HCT116 (cell line): ENCODE data around the gene ZCCHC24. TPM values are rescaled to one million over a fixed set of nuclear protein-coding genes. Genes with fewer than 3 reads are reported as not detected.

ENCODE experiments used
- ATAC-seq: fragments of 200-7000 bp; cut with Tn5 transposase; 2 replicates; pipeline ENCODE4 v1.9.1; 2020; ENCODE audit warnings: mild to moderate bottlenecking, moderate library complexity
- BruUV-seq: library from RNA; stranded (reverse); fragments of 400-500 nt; replicated peaks from 2 replicates; lab custom pipeline; 2021; lab: Mats Ljungman, UMichigan
- CTCF ChIA-PET: fragments of 300-600 bp; sonication (Branson Sonifier 250); formaldehyde crosslinking; loops from one replicate; lab custom pipeline; 2021; ENCODE audit warnings: antibody characterized with exemption; lab: Charles Lee
- POLR2A ChIA-PET: fragments of 300-600, 350-600 bp; sonication (Branson Sonifier 250); formaldehyde crosslinking; loops from one replicate; lab custom pipeline; 2021; ENCODE audit warnings: antibody characterized with exemption; lab: Charles Lee
- RAD21 ChIA-PET, 2 experiments: fragments of 300-600 bp; sonication (Branson Sonifier 250); formaldehyde crosslinking; loops; one replicate each; lab custom pipeline; 2023; ENCODE audit warnings: low total read pairs in 2 of 2; ENCODE audit not compliant: uncharacterized antibody in 2 of 2, unreplicated experiment in 2 of 2, low non-redundant PET in 1 of 2; lab: Charles Lee
- DNase-seq: peaks from one replicate; pipeline ENCODE4 v3.0.0-alpha.2; 2010; ENCODE audit warnings: low read depth, low spot score
- H2AFZ ChIP-seq: fragments of 200-600 bp; shearing (Covaris generic), sonication (generic); 2 replicates; pipeline ENCODE4 v1.6.1; 2017; ENCODE audit warnings: low read depth, mixed run types, mixed read lengths, antibody characterized with exemption, low read length; ENCODE audit not compliant: poor library complexity, severe bottlenecking
- H3K27ac ChIP-seq: 2 replicates; pipeline ENCODE4 v1.5.1; 2012; ENCODE audit warnings: low read depth, low read length
- H3K27me3 ChIP-seq: fragments of 200-600 bp; sonication (generic); 2 replicates; pipeline ENCODE4 v1.6.1; 2016; ENCODE audit warnings: mixed run types, low read length, mixed read lengths; ENCODE audit not compliant: insufficient read depth
- H3K36me3 ChIP-seq, 2 experiments: fragments of 200-500 bp in 1 of 2; fragments of 200-600 bp in 1 of 2; sonication (Bioruptor generic) in 1 of 2; sonication (generic) in 1 of 2; 2 replicates each; pipeline versions ENCODE4 v1.5.1 to v1.6.1; 2014 to 2016; ENCODE audit warnings: low read length in 2 of 2, inconsistent platforms in 1 of 2, mixed read lengths in 1 of 2, mixed run types in 1 of 2; ENCODE audit not compliant: insufficient read depth in 2 of 2, control insufficient read depth in 1 of 2
- H3K4me1 ChIP-seq, 2 experiments: fragments of 200-600 bp in 1 of 2; sonication (generic) in 1 of 2; 2 replicates each; pipeline versions ENCODE4 v1.5.1 to v1.6.1; 2012 to 2017; ENCODE audit warnings: low read length in 2 of 2, inconsistent platforms in 1 of 2, mild to moderate bottlenecking in 1 of 2, mixed read lengths in 1 of 2, mixed run types in 1 of 2, moderate library complexity in 1 of 2; ENCODE audit not compliant: insufficient read depth in 2 of 2, control insufficient read depth in 1 of 2
- H3K4me2 ChIP-seq: fragments of 200-600 bp; sonication (generic); 2 replicates; pipeline ENCODE4 v1.6.1; 2017; ENCODE audit warnings: mixed run types, low read length, mixed read lengths
- H3K4me3 ChIP-seq, 2 experiments: fragments of 200-600 bp in 1 of 2; sonication (generic) in 1 of 2; replicated peaks in 1 of 2; 2 replicates each; pipeline ENCODE4 v1.5.1; 2011 to 2016; ENCODE audit warnings: low read length in 2 of 2, control low read depth in 1 of 2, low read depth in 1 of 2, mild to moderate bottlenecking in 1 of 2, mixed read lengths in 1 of 2, mixed run types in 1 of 2
- H3K79me2 ChIP-seq: fragments of 200-600 bp; sonication (generic); 2 replicates; pipeline ENCODE4 v1.6.1; 2017; ENCODE audit warnings: mild to moderate bottlenecking, mixed run types, low read length, moderate library complexity, mixed read lengths; ENCODE audit not compliant: insufficient read depth
- H3K9ac ChIP-seq: fragments of 200-600 bp; sonication (generic); 2 replicates; pipeline ENCODE4 v1.6.1; 2016; ENCODE audit warnings: low read length, mixed read lengths
- H3K9me2 ChIP-seq: fragments of 200-600 bp; sonication (generic), shearing (Covaris generic); 2 replicates; pipeline ENCODE4 v1.6.1; 2017; ENCODE audit warnings: mixed run types, mild to moderate bottlenecking, moderate library complexity; ENCODE audit not compliant: insufficient read depth
- H3K9me3 ChIP-seq, 2 experiments: fragments of 200-500 bp in 1 of 2; fragments of 200-600 bp in 1 of 2; sonication (Bioruptor generic) in 1 of 2; sonication (generic) in 1 of 2; 2 replicates each; pipeline ENCODE4 v1.6.1; 2014 to 2017; ENCODE audit warnings: low read length in 2 of 2, mixed read lengths in 2 of 2, inconsistent platforms in 1 of 2, low read depth in 1 of 2, mild to moderate bottlenecking in 1 of 2, mixed run types in 1 of 2, moderate library complexity in 1 of 2; ENCODE audit not compliant: control insufficient read depth in 1 of 2, insufficient read depth in 1 of 2
- H4K20me1 ChIP-seq: fragments of 200-600 bp; sonication (generic), shearing (Covaris generic); 2 replicates; pipeline ENCODE4 v1.6.1; 2017; ENCODE audit warnings: mixed run types, mild to moderate bottlenecking, moderate library complexity; ENCODE audit not compliant: insufficient read depth
- CBX3 ChIP-seq: IDR thresholded peaks from 2 replicates; pipeline ENCODE4 v1.6.1; 2012; ENCODE audit warnings: low read depth
- CEBPB ChIP-seq: IDR thresholded peaks from 2 replicates; pipeline ENCODE4 v1.6.1; 2012; ENCODE audit warnings: low read depth
- EGR1 ChIP-seq: IDR thresholded peaks from 2 replicates; pipeline ENCODE4 v1.6.1; 2012; ENCODE audit warnings: low read depth
- ELF1 ChIP-seq: IDR thresholded peaks from 2 replicates; pipeline ENCODE4 v1.6.1; 2012; ENCODE audit warnings: low read depth, borderline replicate concordance
- EZH2 ChIP-seq: fragments of 200-600 bp; sonication (generic); IDR thresholded peaks from 2 replicates; pipeline ENCODE4 v1.6.1; 2017; ENCODE audit warnings: antibody characterized with exemption, mixed run types
- JUND ChIP-seq: IDR thresholded peaks from 2 replicates; pipeline ENCODE4 v1.6.1; 2012
- POLR2A ChIP-seq: IDR thresholded peaks from 2 replicates; pipeline ENCODE4 v1.7.0; 2011; ENCODE audit warnings: borderline replicate concordance; ENCODE audit not compliant: insufficient read depth, insufficient read length; ENCODE audit errors: extremely low read depth
- POLR2AphosphoS5 ChIP-seq: IDR thresholded peaks from 2 replicates; pipeline ENCODE4 v1.6.1; 2011; ENCODE audit warnings: mild to moderate bottlenecking, low read depth, low read length, moderate library complexity
- RAD21 ChIP-seq: IDR thresholded peaks from 2 replicates; pipeline ENCODE4 v1.6.1; 2012; ENCODE audit warnings: low read depth, mild to moderate bottlenecking
- REST ChIP-seq: IDR thresholded peaks from 2 replicates; pipeline ENCODE4 v1.6.1; 2012; ENCODE audit warnings: low read depth
- SRF ChIP-seq: IDR thresholded peaks from 2 replicates; pipeline ENCODE4 v1.6.1; 2012; ENCODE audit warnings: low read depth
- YY1 ChIP-seq: IDR thresholded peaks from 2 replicates; pipeline ENCODE4 v1.6.1; 2011; ENCODE audit warnings: low read length, low read depth, moderate library complexity, mild to moderate bottlenecking; ENCODE audit not compliant: insufficient replicate concordance; ENCODE audit errors: extremely low read depth
- ZFX ChIP-seq: fragments of 450-650 bp; IDR thresholded peaks from 2 replicates; pipeline ENCODE4 v1.6.1; 2017
- ZNF274 ChIP-seq: fragments of 200-500 bp; sonication (Bioruptor generic); IDR thresholded peaks from 2 replicates; pipeline ENCODE4 v1.6.1; 2014; ENCODE audit warnings: mild to moderate bottlenecking, low read depth, low read length, inconsistent platforms
- intact Hi-C: fragments of 100-400 bp; cut with micrococcal nuclease; formaldehyde crosslinking; loops from 2 replicates; pipeline ENCODE4 v1.10.0; 2022
- total RNA-seq: library from RNA; stranded (reverse); gene quantifications from one replicate; pipeline ENCODE4 v1.2.1, GENCODE V29; 2021; ENCODE audit not compliant: unreplicated experiment
- TF ChIP-seq, protein P1 (sequence below): IDR thresholded peaks from 2 replicates; pipeline ENCODE4 v1.6.1; 2011; ENCODE audit warnings: mild to moderate bottlenecking, low read length, moderate library complexity; ENCODE audit not compliant: insufficient replicate concordance; ENCODE audit errors: extremely low read depth
- TF ChIP-seq, protein P2 (sequence below), 3 experiments: fragments of 200-600 bp in 1 of 3; sonication (generic) in 1 of 3; IDR thresholded peaks in 2 of 3; conservative IDR thresholded peaks in 1 of 3; 2 replicates each; pipeline ENCODE4 v1.5.1; 2012 to 2017; ENCODE audit warnings: low read depth in 2 of 3, low read length in 2 of 3, antibody characterized with exemption in 1 of 3, borderline replicate concordance in 1 of 3, control low read depth in 1 of 3, mild to moderate bottlenecking in 1 of 3, mixed read lengths in 1 of 3, mixed run types in 1 of 3, moderate library complexity in 1 of 3; ENCODE audit not compliant: insufficient read depth in 1 of 3
- TF ChIP-seq, protein P3 (sequence below): IDR thresholded peaks from 2 replicates; pipeline ENCODE4 v1.6.1; 2012

The ZCCHC24 gene
- total RNA-seq, 1 experiment from 2014 or later: 7.0 TPM

DNA sequence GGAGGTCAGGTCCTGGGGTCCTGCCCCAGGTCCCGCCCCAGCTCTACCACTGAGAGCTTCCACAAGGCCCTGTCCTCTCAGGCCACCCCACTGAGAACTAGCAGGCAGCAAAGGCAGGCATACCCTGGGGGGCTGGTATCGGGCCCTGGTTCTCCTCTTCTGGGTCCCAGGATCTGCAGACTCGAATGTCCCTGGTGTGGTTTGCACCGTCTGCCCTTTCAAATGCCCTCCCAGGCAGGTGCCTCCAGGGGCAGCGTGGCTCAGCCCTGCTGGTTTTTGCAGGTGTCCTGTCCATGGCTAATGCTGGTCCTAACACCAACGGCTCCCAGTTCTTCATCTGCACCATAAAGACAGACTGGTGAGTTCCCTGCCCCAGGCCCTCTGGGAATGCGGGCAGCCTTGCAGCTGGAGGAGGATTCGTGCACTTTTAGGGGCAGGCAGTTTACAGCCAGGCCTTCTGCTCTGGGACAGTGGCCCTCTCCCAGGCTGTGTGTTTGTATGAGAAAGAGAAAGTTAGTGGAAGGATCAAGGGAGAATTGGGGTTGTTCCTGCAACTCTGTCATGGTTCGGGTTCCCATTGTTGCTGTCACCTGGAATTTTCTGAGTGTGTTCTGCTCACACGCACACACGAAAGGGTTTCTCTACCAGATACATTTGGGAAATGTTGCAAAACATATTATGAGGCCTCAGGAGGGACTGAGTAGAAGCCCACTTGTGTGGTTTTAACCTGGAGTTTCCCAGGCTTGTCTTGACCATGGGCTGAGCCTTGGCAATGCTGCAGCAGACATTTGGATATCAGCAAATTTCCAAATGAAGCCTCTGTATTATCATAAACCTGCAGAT is 93.2 kb downstream of the ZCCHC24 start (continued):
- TF ChIP-seq REST: no peak
- TF ChIP-seq CEBPB: no peak
- no peak for TF ChIP-seq SRF
- TF ChIP-seq EZH2: no peak
- no peak for TF ChIP-seq ZNF274
- no peak for TF ChIP-seq ELF1
- no peak for TF ChIP-seq CBX3
- no peak for TF ChIP-seq POLR2AphosphoS5
- TF ChIP-seq RAD21: no peak

DNA sequence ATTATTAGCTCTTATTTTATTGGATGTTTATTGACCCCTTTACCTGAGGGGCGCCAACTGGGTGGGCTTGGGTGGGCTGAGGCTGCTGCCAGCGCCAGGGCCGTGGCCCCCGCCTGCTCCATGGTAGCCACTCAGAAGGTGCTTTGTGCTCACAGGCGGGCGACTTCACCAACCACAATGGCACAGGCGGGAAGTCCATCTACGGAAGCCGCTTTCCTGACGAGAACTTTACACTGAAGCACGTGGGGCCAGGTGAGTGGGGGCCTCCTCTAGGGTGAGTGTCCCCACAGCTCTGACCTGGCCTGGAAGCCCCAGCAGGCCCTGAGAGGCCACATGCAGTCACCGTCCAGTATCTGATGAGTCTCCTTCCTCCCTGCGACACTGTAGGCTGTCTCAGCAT is 94.1 kb downstream of the ZCCHC24 start:
- Histone ChIP-seq H3K4me3 (no peak overlapping the region), H3K9me3 (no peaks in the 10 kb centered on the region), H3K27ac (no peak overlapping the region), H3K36me3 (peaks cover 38 to 70% of the 10 kb centered on the region in 2 experiments), H3K79me2 (peaks cover 66% of the 10 kb centered on the region), H3K4me1 (peaks cover 7 to 23% of the 10 kb centered on the region in 2 experiments; a peak in 3 of 4 replicates), H3K9me2 (no peaks in the 10 kb centered on the region), H4K20me1 (peaks cover 12% of the 10 kb centered on the region; the same call in 1 of the 2 replicates), H3K9ac (no peak overlapping the region), H2AFZ (no peak overlapping the region), H3K4me2 (no peak overlapping the region), H3K27me3 (no peaks in the 10 kb centered on the region)
- no TSS peak for BruUV-seq
- ChIA-PET POLR2A (interaction anchor here (0.7 kb wide), 1 partner anchor 58 kb away, joined by 4 read pairs; no protein-coding TSS in a partner anchor), CTCF (no interaction called here), RAD21 (no interaction called here)
- ATAC-seq (no peak), DNase-seq (no peak)
- intact Hi-C loops: no loop called here
- no peak for TF ChIP-seq SRF
- TF ChIP-seq, protein P1, sequence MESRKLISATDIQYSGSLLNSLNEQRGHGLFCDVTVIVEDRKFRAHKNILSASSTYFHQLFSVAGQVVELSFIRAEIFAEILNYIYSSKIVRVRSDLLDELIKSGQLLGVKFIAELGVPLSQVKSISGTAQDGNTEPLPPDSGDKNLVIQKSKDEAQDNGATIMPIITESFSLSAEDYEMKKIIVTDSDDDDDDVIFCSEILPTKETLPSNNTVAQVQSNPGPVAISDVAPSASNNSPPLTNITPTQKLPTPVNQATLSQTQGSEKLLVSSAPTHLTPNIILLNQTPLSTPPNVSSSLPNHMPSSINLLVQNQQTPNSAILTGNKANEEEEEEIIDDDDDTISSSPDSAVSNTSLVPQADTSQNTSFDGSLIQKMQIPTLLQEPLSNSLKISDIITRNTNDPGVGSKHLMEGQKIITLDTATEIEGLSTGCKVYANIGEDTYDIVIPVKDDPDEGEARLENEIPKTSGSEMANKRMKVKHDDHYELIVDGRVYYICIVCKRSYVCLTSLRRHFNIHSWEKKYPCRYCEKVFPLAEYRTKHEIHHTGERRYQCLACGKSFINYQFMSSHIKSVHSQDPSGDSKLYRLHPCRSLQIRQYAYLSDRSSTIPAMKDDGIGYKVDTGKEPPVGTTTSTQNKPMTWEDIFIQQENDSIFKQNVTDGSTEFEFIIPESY: no peak
- TF ChIP-seq POLR2AphosphoS5: no peak
- no peak for TF ChIP-seq ZFX
- no peak for TF ChIP-seq EGR1
- TF ChIP-seq EZH2: no peak
- no peak for TF ChIP-seq RAD21
- TF ChIP-seq, protein P2, sequence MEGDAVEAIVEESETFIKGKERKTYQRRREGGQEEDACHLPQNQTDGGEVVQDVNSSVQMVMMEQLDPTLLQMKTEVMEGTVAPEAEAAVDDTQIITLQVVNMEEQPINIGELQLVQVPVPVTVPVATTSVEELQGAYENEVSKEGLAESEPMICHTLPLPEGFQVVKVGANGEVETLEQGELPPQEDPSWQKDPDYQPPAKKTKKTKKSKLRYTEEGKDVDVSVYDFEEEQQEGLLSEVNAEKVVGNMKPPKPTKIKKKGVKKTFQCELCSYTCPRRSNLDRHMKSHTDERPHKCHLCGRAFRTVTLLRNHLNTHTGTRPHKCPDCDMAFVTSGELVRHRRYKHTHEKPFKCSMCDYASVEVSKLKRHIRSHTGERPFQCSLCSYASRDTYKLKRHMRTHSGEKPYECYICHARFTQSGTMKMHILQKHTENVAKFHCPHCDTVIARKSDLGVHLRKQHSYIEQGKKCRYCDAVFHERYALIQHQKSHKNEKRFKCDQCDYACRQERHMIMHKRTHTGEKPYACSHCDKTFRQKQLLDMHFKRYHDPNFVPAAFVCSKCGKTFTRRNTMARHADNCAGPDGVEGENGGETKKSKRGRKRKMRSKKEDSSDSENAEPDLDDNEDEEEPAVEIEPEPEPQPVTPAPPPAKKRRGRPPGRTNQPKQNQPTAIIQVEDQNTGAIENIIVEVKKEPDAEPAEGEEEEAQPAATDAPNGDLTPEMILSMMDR (IDR thresholded peaks at IDR 0.05 in 2 of 3, conservative IDR thresholded peaks at IDR 0.05 in 1 of 3; ENCODE audit: borderline replicate concordance in 1 of 3, insufficient read depth in 1 of 3, low read depth in 2 of 3, low read length in 2 of 3): no peak
- TF ChIP-seq JUND: no peak
- TF ChIP-seq YY1: no peak
- no peak for TF ChIP-seq POLR2A
- TF ChIP-seq, protein P3, sequence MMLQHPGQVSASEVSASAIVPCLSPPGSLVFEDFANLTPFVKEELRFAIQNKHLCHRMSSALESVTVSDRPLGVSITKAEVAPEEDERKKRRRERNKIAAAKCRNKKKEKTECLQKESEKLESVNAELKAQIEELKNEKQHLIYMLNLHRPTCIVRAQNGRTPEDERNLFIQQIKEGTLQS: no peak
